Effector CD4-positive, alpha-beta T cell (primary cell): ENCODE measurements around the gene GARNL3.

Experiments used
- DNase-seq: peaks from one replicate; pipeline ENCODE4 v3.0.0-alpha.2; 2020

The GARNL3 gene

GRCh38 chr9:127241354-127241753 is 23.2 kb upstream of the GARNL3 start:
- no peak for DNase-seq

DNA sequence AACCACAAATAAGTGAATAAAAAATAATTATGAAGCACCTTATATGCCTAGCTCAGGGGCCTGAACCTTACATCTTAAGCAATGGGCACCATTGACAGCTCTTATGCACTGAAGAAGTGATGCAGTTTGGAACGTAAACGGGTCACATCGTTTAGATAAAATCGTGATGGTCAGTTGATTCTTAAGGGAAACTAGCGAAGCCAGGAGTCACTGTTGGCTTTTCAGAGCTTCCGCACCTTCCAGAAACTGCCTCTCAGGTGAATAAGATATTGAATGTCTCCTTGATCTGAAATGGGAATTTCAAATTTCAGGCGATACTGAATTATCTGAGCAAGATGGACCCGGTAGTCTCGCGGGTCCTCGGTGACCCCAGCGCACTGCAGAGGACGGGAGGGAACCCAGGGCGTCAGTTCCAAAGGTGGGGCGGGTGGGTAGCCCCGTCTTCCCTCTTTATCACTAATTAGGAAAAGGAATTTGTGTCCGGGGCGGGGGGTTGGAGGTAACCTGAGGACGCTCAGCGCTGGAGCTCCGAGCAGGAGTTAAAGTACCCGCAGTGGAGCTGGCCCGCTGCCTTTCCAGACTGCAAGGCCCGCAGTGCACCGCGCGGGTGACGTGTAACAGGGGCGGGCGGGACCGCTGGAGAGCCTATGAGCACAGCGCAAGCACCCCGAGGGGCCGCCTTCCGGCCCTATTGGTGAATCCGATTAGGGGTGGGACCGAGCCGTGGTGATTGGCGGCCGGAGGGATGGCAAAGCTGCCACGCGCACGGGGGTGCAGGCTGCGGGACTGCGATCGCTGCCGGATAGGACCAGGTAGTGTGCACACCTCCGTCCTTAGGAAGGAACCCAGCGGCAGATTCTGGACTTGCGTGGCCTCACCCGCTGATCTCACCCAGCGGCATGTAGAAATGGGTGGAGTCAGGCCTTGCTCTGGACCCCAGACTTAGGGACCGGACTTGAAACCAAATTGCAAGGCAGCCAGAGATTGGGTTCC is 19.7 kb upstream of the GARNL3 start:
- peak; percentile 95 for DNase-seq

DNA sequence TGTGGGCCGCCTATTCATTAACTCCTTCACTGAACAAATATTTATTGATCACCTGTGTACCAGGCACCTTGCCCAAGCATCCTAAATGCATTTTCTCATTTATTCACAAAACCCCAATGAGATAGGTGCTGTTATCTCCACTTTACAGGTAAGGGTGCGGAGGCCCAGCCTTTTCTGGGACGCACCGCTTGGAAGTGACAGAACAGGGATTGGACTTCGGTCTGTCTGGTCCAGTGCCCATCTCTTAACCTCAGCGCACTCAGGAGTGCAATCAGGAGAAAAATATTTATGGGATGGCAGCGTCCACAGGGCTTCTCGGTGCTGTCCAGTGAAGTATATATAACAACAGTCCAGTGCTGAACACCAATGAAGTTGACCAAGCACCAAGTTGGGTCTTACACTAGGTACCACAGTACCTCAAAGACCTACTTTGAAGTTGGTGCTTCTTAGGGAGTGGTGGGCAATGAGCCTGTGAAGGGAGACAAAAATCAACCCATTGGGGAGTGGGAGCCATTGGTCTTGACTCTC is 18.9 kb upstream of the GARNL3 start:
- DNase-seq: no peak

DNA sequence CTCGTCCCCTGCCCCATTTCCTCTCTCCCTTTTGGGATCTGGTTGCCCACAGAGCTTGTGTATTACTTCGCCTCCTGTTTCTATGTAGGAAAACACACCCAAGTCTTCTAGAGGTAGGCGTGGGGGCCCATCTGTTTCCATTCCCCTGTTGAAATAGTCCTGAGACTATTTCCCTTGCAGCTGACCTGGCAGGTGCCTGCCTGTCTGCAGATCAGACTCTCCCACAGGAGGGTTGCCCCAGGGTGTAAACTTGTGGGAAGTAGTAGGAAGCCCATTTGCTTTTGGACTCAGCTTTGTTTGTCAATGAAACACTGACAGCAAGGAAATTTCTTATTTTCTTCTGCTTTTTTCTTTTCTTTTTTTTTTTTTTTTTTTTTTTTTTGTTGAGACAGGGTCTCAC is 16.3 kb upstream of the GARNL3 start:
- DNase-seq: no peak

DNA sequence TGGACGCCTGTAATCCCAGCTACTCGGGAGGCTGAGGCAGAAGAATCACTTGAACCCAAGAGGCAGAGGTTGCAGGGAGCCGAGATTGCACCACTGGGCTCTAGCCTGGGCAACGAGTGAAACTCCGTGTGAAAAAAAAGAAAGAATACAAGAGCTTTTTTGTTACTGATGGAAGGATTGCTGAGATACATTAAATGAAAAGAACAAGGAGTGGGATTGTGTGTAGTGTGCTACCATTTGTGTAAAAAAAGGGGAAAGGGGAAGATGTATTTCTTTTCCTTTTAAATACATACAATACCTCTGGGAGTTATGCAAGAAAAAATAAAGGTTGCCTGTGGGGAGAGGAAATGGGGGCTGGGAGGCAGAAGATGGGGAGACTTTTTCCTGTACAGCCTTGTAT is 14.7 kb upstream of the GARNL3 start:
- no peak for DNase-seq

DNA sequence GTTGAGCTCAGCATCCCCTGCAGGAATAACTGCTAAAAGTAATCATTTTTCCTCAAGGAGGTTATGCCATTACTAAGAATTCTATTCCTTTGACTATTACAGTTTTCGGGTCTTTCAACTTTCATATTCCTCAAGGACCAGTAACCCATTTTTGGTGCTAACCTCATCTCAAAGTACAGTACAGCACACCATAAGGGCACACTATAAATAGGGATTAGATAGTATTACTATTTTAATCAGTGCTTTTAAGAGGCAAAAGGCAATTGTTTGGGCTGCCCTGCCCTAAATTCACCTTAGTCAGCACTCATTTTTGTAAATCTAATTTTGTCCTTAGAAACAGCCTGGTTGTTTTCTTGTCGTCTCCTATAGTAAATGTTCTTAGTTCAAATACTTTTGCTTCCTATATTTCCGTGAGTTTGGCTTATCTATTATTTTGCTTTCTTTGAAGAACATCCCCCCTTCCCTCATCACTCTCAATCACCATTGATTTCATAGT is 13.6 kb upstream of the GARNL3 start:
- DNase-seq: no peak

GRCh38 chr9:127252410-127253318 is 11.9 kb upstream of the GARNL3 start:
- no peak for DNase-seq

DNA sequence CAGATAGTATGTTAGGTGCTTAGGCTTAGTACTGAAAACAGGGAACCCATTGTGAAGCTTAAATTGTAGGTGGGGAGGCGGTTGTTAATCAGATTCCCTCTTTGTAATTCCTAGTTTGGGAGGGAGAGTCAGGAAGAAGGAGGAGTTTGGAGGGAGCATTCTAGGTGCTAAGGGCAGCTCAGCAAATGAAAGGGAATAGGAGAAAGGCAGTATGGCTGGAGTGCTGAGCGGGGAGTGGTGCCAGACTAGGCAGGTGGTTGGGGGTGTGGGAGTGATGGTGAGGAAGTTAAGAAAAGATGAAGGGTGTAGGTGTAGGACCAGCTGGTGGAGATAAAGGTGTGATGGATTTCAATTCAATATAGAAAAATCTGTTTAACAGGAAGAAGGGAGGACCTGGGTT is 11.1 kb upstream of the GARNL3 start:
- DNase-seq: no peak

DNA sequence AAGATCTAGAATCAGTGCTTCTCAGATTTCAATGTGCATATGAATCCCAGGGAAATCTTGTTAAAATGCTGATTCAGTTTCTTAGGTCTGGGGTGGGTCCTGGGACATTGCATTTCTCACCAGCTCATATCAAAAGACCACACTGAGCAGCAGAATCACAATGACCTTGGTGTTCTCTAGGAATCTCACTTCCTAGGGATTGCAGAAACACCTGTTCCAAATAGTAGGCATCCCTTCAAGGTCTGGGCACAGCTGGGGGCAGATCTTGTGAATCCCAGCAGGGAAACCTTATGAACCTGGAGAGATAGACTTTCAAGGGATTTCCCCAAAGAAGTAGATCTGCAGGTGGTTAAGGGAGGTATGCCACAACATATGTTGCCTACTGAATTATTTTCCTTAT is 8.9 kb upstream of the GARNL3 start:
- no peak for DNase-seq

DNA sequence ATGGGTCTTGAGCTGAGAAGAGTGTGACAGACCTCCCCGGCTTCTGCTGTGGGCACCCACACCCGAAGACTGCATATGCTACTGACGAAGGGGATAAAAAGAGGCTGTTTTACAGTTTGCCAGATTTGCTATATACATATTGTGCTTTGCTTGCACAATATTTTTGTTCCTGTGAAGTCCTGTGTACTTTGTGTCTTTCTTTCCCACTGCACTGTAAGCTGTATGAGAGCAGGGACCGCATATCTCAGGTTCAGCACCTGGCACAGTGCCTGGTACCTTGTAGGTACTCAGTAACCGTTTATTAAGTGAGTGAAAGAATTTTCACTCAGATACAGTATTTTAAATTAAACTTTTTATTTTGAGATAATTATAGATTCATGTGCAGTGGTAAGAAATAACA is 8.2 kb upstream of the GARNL3 start:
- no peak for DNase-seq

GRCh38 chr9:127258606-127259471 is 5.7 kb upstream of the GARNL3 start:
- no peak for DNase-seq

DNA sequence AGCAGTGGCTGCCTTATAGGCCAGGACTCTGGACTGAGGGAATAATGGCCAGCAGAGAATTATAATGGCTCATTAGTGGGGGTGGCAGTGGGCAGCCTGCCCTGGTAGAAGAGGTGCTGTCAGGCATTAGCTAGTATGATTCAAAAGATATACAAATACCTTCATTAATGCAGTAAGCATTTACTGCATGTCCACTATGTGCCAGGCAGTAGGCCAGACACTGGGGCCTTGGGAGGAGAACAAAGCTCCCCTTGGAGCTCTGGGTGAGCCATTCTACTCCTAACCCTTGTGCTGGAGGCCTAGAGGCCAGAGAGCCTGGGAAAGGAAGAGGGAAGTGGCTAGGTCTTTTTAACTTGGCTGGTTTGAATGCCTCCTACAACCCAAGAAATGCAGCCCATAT is 2.0 kb upstream of the GARNL3 start:
- no peak for DNase-seq

GRCh38 chr9:127263237-127263636 is 1.3 kb upstream of the GARNL3 start:
- no peak for DNase-seq

DNA sequence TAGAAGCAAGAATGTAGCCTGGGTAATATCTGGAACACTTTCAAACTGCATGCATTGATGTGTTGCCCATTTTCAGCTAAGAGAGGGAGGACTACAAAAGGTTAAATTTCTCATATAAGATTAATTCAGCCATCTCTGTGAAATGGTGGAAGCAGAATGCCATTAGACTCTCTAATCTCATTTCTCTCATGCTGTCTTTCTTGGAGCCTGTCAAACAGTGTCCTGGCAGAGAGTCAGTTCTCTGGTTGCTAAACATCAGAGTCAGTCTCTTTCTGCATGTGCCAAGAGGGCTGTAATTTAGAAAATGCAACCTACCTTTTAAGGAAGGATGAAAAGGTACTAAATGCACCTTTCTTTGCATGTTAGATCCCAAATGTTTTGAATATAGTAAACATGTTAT is 910 bp upstream of the GARNL3 start:
- no peak for DNase-seq

DNA sequence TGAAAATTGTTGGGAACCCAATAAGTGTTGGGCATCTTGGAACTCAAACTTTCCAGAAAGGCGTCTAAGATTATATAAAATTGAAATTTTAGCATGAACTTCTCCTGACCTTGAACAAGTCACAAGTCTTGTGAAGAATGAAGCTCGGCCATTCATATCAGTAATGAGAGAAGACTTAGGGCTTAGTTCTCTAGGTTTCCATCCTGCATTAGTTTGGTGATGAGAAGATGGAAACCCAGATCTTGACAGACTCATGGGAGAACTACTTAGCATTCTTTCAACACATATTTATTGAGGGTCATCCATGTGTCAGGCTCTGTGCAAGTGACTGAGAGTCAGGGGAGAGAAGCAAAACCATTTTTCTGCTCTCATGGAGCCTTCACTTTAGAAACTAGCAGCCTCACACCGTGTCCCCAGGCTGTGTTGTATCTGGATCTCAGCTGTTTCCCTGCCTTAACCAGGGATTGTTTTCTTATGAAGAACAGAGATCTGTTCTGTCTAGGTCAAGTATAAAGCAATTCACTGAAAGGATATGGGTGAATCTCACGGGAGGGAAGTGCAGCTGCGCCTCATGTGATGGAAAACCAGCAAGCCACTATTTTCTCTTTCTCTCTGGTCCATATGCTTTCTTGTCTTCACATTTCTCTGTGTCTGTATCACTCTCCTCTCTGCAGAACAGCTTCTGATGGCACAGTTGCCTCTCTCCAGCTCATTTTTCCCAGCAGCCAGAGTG is 3.4 kb downstream of the GARNL3 start:
- DNase-seq: no peak

DNA sequence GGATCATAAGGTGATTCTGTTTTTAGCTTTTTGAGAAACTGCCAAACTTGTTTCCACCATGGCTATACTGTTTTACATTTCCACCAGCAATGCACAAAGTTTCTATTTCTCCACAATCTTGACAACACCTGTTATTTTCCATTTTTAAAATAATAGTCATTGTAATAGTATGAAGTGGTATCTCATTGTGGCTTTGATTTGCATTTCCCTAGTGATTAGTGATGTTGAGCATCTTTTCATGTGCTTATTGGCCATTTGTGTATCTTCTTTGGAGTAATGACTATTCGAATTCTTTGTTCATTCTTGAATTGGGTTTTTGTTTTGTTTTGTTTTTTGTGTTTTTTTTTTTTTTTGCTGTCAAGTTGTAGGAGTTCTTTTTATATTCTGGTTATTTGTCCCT is 4.9 kb downstream of the GARNL3 start:
- DNase-seq: no peak

- DNase-seq: no peak
Observed at GRCh38 chr9:127273326-127273725, 8.8 kb downstream of the GARNL3 start.

DNA sequence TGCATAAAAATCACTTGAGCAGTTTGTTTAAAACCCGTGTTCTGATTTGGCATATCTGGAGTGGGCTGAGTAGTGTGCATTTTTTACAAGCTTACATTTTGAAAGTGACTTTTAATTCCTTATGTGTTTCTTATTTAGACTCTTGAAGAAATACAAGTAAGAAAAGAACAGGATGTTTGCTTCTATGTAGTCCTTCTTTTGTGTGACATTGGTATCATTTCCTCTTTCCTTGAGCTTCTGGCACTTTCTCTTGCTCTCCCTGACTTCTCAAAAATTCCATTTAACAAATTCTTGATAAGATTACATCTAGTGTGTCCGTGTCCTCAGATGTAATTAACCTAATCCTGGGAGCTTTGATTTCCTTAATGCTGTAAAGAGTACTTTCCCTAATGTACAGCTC is 12.5 kb downstream of the GARNL3 start:
- no peak for DNase-seq

- no peak for DNase-seq
Observed at GRCh38 chr9:127277770-127278169, 13.2 kb downstream of the GARNL3 start.

DNA sequence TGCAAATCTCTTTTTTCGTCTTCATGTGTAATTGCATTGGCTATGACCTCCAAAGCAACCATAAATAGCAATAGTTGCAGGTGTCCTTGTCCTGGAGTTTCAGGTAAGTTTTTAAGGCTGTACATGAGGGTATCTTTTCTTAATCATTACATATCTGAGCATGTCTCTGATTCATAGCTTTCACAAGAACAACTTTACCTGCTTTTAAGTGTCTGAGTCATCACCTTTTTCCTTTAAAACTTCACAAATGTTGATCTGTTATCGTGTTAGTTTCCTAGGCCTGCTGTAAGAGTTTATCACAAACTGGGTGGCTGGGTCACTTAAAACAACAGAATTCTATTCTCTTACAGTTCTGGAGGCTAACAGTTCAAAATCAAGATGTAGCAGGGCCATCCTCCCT is 13.8 kb downstream of the GARNL3 start:
- no peak for DNase-seq

DNA sequence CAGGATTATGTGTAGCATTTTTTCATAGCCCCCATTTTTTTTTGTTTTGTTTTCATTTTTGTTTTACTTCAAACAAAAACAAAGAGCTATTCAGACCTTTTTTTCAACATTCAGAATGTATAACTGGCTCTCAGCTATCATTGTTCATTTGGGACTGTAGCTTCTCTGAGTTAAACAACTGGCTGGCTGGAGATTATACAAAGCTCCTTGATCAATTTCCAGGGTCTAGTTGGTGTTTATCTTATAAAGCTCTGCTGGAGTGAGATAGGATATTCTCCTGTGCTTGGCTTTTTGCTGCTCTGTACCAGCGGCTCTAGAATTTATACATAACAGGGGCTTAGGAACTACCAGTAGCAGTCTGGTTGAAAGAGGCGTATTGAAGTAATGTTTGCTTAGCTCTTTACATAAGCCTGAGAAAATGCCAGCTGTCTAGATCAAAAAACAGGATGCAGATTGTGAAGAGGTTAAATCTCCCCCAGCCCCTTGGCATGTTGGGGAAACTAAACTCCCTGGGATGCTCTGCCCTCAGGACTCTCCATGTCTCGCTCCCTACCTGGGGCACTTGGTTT is 15.2 kb downstream of the GARNL3 start:
- no peak for DNase-seq
